ENCODE data around the gene TP53I13. TPM values are rescaled to one million over a fixed set of nuclear protein-coding genes. Genes with fewer than 3 reads are reported as not detected.

The TP53I13 gene
- total and polyA plus RNA-seq, 10 of the 15 experiments (the other 5 are each of a cell fraction or from before 2014, with no cell fraction given) = 0.31 to 45.1 (median 19.5) TPM; not detected in 1

DNA sequence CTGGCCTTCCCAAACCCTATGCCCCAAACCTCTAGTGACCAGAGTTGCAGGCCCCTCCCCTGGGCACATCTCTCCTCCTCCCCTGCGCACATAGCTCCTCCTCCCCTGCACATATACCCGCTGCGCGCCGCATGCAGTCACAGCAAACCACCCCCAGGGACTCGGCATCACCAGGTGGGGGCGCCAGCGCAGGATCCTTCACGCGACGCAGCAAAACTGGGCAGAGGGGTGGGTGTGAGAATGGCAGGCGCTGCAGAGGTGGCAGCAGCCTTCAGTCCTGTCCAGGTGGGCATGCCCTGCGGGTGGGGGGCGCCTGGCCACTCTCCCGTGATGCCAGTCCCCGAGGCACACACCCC, 48.6 kb downstream of the TP53I13 start (continued):
- TF ChIP-seq, protein P1, sequence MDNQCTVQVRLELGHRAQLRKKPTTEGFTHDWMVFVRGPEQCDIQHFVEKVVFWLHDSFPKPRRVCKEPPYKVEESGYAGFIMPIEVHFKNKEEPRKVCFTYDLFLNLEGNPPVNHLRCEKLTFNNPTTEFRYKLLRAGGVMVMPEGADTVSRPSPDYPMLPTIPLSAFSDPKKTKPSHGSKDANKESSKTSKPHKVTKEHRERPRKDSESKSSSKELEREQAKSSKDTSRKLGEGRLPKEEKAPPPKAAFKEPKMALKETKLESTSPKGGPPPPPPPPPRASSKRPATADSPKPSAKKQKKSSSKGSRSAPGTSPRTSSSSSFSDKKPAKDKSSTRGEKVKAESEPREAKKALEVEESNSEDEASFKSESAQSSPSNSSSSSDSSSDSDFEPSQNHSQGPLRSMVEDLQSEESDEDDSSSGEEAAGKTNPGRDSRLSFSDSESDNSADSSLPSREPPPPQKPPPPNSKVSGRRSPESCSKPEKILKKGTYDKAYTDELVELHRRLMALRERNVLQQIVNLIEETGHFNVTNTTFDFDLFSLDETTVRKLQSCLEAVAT (IDR thresholded peaks at IDR 0.05) = no peak

- FAIRE-seq = no peak
- RAD21 ChIA-PET (ENCODE audit: unreplicated experiment) = interaction anchor here (0.5 to 4.1 kb wide), 28 partner anchors 10 to 513 kb away, joined by 3 to 65 read pairs (median 5); partner anchors contain the start of genes ABHD15, ANKRD13B and SSH2
- Histone ChIP-seq H3K36me3 (ENCODE audit: control insufficient read depth in 2 of 2, insufficient read depth in 2 of 2, low read length in 1 of 2) (no peaks in the 10 kb centered on the region), H3K4me1 (ENCODE audit: control insufficient read depth, insufficient read depth, low read length) (peaks cover 38% of the 10 kb centered on the region), H3K27me3 (replicated peaks in 1 of 2; ENCODE audit: control insufficient read depth in 2 of 2, insufficient read depth in 2 of 2, low read length in 1 of 2) (peaks cover 4 to 6% of the 10 kb centered on the region in 2 experiments; a peak in 3 of 4 replicates), H2AFZ (ENCODE audit: control insufficient read depth, low read depth, low read length) (peak overlapping the region; percentile 85), H4K20me1 (ENCODE audit: control insufficient read depth, insufficient read depth) (no peaks in the 10 kb centered on the region; the same call in 1 of the 2 replicates), H3K4me2 (ENCODE audit: control insufficient read depth, insufficient read depth) (peak overlapping the region; percentile 98), H3K79me2 (ENCODE audit: control insufficient read depth, insufficient read depth, low read length) (no peaks in the 10 kb centered on the region), H3K27ac (ENCODE audit: control insufficient read depth, insufficient read depth) (peak overlapping the region; percentile 52), H3K9me3 (replicated peaks; ENCODE audit: control insufficient read depth, insufficient read depth, low read length) (no peaks in the 10 kb centered on the region; the same call in 2 of the 3 replicates), H3K9ac (ENCODE audit: control insufficient read depth, insufficient read depth, low read length) (peak overlapping the region; percentile 73), H3K4me3 (peak overlapping the region; percentile 67; the same call in 1 of the 2 replicates)
- POLR2A ChIA-PET = interaction anchor here (0.6 to 1.9 kb wide), 10 partner anchors 9 to 313 kb away, joined by 3 to 10 read pairs (median 5); partner anchors contain the start of genes ABHD15, GIT1 and SSH2
- WGBS (ENCODE audit: insufficient coverage, insufficient replicate concordance, low lambda C conversion rate, missing lambda C conversion rate) = under 1% methylated on average over 68 of the region's 68 CpGs
- peak; percentile 36 for DNase-seq (ENCODE audit: low read depth, low spot score)
- BruUV-seq (replicated peaks) = no TSS peak
- ATAC-seq = peak; percentile 72
- CTCF ChIA-PET = interaction anchor here (0.6 to 7.1 kb wide), 79 partner anchors 9 to 1603 kb away, joined by 3 to 114 read pairs (median 5); partner anchors contain the start of genes ABHD15, ANKRD13B, NUFIP2 and SSH2
- intact Hi-C loops (cut with micrococcal nuclease; ENCODE audit: unreplicated experiment) = loop anchor here (10.0 kb wide), 2 partner anchors 83 to 317 kb away; partner anchors contain the start of gene SSH2
- in situ Hi-C loops (cut with MboI) = no loop called here
- SMC1A ChIA-PET (ENCODE audit: uncharacterized antibody, unreplicated experiment) = interaction anchor here (0.6 to 3.7 kb wide), 28 partner anchors 22 to 760 kb away, joined by 3 to 22 read pairs (median 3); partner anchors contain the start of genes ANKRD13B, SSH2 and TP53I13
- TF ChIP-seq BHLHE40 (IDR thresholded peaks at IDR 0.05; ENCODE audit: borderline replicate concordance in 1 of 2, low read depth in 2 of 2, low read length in 1 of 2) (peak in 1 of 2 experiments; percentile 73; a peak in 2 of 4 replicates), MXI1 (IDR thresholded peaks at IDR 0.05; ENCODE audit: low read depth, low read length) (peak; percentile 57), SMARCA5 (IDR thresholded peaks at IDR 0.05) (peak; percentile 88; the same call in 1 of the 2 replicates), EGR1 (IDR thresholded peaks at IDR 0.05; ENCODE audit: borderline replicate concordance in 1 of 2, low read depth in 2 of 2, low read length in 2 of 2) (no peak), ZNF217 (IDR thresholded peaks at IDR 0.05) (0 out of 2 replicates have a peak, but pooled peaks have one; percentile 66), SPI1 (IDR thresholded peaks at IDR 0.05; ENCODE audit: borderline replicate concordance, insufficient read depth, low read depth, low read length) (peak; percentile 4; the same call in 1 of the 2 replicates), IKZF1 (conservative IDR thresholded peaks at IDR 0.05) (peak; percentile 62), SP1 (IDR thresholded peaks at IDR 0.05; ENCODE audit: low read depth, low read length) (peak; percentile 16), RAD21 (IDR thresholded peaks at IDR 0.05; ENCODE audit: insufficient read depth, low read depth, low read length) (peak; percentile 34; the same call in 1 of the 2 replicates), NBN (IDR thresholded peaks at IDR 0.05) (0 out of 2 replicates have a peak, but pooled peaks have one; percentile 4), ZNF207 (IDR thresholded peaks at IDR 0.05; ENCODE audit: borderline replicate concordance) (peak; percentile 31; the same call in 1 of the 2 replicates), DPF2 (IDR thresholded peaks at IDR 0.05) (peak; percentile 42; the same call in 1 of the 2 replicates), RB1 (IDR thresholded peaks at IDR 0.05; ENCODE audit: borderline replicate concordance) (0 out of 2 replicates have a peak, but pooled peaks have one; percentile 29), EZH2 (IDR thresholded peaks at IDR 0.05; ENCODE audit: borderline replicate concordance, control insufficient read depth, low read depth, low read length) (no peak), KLF5 (IDR thresholded peaks at IDR 0.05; ENCODE audit: partially characterized antibody) (peak; percentile 61), ATF7 (IDR thresholded peaks at IDR 0.05; ENCODE audit: low read depth) (no peak), CHD2 (IDR thresholded peaks at IDR 0.05; ENCODE audit: borderline replicate concordance, low read depth, low read length) (no peak)
- TF ChIP-seq, protein P2, sequence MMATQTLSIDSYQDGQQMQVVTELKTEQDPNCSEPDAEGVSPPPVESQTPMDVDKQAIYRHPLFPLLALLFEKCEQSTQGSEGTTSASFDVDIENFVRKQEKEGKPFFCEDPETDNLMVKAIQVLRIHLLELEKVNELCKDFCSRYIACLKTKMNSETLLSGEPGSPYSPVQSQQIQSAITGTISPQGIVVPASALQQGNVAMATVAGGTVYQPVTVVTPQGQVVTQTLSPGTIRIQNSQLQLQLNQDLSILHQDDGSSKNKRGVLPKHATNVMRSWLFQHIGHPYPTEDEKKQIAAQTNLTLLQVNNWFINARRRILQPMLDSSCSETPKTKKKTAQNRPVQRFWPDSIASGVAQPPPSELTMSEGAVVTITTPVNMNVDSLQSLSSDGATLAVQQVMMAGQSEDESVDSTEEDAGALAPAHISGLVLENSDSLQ (IDR thresholded peaks at IDR 0.05) = peak; percentile 32; the same call in 1 of the 2 replicates
Observed at GRCh38 chr17:29617481-29618271, 49.2 kb downstream of the TP53I13 start.
